Sigmoid colon (tissue), 4 donors: ENCODE measurements around the gene MOV10.

Experiments
- EP300 ChIP-seq, 4 donors: sonication (generic); formaldehyde crosslinking; IDR thresholded peaks; one replicate each; pipeline ENCODE4 v1.6.1; 2017; ENCODE audit warnings: antibody characterized with exemption in 4 of 4
- POLR2A ChIP-seq, 2 donors: fragments of 450-650 bp; IDR thresholded peaks; one replicate each; pipeline ENCODE4 v1.6.1; 2016; ENCODE audit warnings: antibody characterized with exemption in 2 of 2, mild to moderate bottlenecking in 2 of 2, moderate library complexity in 2 of 2
- POLR2AphosphoS5 ChIP-seq, 4 donors: sonication (generic); formaldehyde crosslinking; IDR thresholded peaks; one replicate each; pipeline ENCODE4 v1.6.1; 2017; ENCODE audit warnings: antibody characterized with exemption in 4 of 4
- TF ChIP-seq, protein P1 (sequence below), 4 experiments: fragments of 450-650 bp in 3 of 4; fragments of 200-600 bp in 1 of 4; IDR thresholded peaks; one replicate each; pipeline ENCODE4 v1.5.1; 2016 to 2019; ENCODE audit warnings: antibody characterized with exemption in 4 of 4, mild to moderate bottlenecking in 3 of 4, moderate library complexity in 2 of 4

DNA sequence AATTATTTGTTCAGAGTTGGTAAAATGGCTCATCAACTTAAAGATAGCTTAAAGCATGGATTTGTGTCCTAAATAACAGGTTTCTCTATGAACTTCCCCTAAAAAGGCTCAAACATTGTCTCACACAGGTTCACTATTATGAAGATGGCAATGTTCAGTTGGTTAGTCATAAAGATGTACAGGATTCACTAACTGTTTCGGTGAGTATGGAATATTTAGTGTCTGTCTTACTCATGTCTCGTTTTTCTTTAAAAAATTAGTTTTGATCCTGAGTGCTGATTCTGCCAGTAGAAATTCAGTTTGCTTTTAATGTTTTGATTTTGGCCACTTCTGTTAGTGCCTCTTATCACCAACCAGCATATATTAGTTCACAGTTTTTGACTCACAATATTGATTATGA is 7.5 kb upstream of the MOV10 start:
- TF ChIP-seq, protein P1, sequence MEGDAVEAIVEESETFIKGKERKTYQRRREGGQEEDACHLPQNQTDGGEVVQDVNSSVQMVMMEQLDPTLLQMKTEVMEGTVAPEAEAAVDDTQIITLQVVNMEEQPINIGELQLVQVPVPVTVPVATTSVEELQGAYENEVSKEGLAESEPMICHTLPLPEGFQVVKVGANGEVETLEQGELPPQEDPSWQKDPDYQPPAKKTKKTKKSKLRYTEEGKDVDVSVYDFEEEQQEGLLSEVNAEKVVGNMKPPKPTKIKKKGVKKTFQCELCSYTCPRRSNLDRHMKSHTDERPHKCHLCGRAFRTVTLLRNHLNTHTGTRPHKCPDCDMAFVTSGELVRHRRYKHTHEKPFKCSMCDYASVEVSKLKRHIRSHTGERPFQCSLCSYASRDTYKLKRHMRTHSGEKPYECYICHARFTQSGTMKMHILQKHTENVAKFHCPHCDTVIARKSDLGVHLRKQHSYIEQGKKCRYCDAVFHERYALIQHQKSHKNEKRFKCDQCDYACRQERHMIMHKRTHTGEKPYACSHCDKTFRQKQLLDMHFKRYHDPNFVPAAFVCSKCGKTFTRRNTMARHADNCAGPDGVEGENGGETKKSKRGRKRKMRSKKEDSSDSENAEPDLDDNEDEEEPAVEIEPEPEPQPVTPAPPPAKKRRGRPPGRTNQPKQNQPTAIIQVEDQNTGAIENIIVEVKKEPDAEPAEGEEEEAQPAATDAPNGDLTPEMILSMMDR (IDR thresholded peaks at IDR 0.05), result no peak
- TF ChIP-seq POLR2A (IDR thresholded peaks at IDR 0.05) (no peak), EP300 (IDR thresholded peaks at IDR 0.05) (no peak), POLR2AphosphoS5 (IDR thresholded peaks at IDR 0.05) (no peak)
